ENCODE results near the gene NACC2. TPM values are rescaled to one million over a fixed set of nuclear protein-coding genes. Genes with fewer than 3 reads are reported as not detected.

Gene NACC2
- total and polyA plus RNA-seq, 2 donors (not counting 3 experiments of a cell fraction or from before 2014, with no cell fraction given), result 15.8 to 27.1 TPM

DNA sequence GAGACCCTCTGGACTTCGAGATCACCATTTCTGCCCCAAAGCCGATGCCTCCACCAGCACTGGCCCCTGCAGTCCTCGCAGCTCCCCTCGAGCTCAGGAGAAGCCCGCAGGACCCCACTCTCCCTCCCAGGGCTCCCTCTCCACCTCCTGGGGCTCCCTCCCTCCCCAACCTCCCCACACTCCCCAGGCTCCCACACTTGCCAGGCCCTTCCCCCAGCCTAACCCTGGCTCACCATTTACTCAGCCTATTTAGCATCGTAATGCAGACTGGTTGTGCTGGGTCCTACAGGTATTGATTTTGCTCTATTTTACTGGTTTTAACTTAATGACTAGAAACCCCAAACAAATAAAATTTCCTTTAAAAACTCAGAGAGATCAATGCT lies 47.3 kb upstream of the NACC2 start:
- Histone ChIP-seq H2AFZ (ENCODE audit: low read depth, low read length) (no peak overlapping the region), H3K79me2 (ENCODE audit: control insufficient read depth, insufficient read depth, low read length) (no peaks in the 10 kb centered on the region), H3K27me3 (ENCODE audit: control insufficient read depth in 2 of 2, insufficient read depth in 2 of 2, low read length in 2 of 2) (peaks cover 2% of the 10 kb centered on the region in 2 experiments), H3K4me2 (ENCODE audit: insufficient read depth, low read length) (no peak overlapping the region), H3K9me1 (replicated peaks; ENCODE audit: control insufficient read depth, extremely low read depth, insufficient read depth, low read length) (no peaks in the 10 kb centered on the region), H3K4me3 (replicated peaks in 1 of 3; ENCODE audit: insufficient read depth in 1 of 3, low read depth in 1 of 3, low read length in 3 of 3) (no peak overlapping the region), H3K9me3 (replicated peaks; ENCODE audit: control insufficient read depth, insufficient read depth, low read length) (no peaks in the 10 kb centered on the region), H3K4me1 (ENCODE audit: control insufficient read depth, extremely low read depth, insufficient read depth, low read length) (no peaks in the 10 kb centered on the region), H3K27ac (ENCODE audit: insufficient read depth, low read depth, low read length) (no peak overlapping the region), H3K9ac (replicated peaks; ENCODE audit: extremely low read depth, insufficient read depth, low read length) (no peak overlapping the region), H3K36me3 (ENCODE audit: control insufficient read depth in 2 of 2, extremely low read depth in 1 of 2, insufficient read depth in 2 of 2, low read length in 2 of 2) (no peaks in the 10 kb centered on the region), H4K20me1 (replicated peaks; ENCODE audit: control insufficient read depth, extremely low read depth, insufficient read depth, low read length) (no peaks in the 10 kb centered on the region)
- intact Hi-C loops (cut with micrococcal nuclease), result no loop called here
- BruUV-seq (replicated peaks), result no TSS peak
- no peak for TF ChIP-seq EZH2 (IDR thresholded peaks at IDR 0.05; ENCODE audit: borderline replicate concordance, low read depth, low read length, severe bottlenecking)
- TF ChIP-seq, protein P1, sequence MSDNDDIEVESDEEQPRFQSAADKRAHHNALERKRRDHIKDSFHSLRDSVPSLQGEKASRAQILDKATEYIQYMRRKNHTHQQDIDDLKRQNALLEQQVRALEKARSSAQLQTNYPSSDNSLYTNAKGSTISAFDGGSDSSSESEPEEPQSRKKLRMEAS (IDR thresholded peaks at IDR 0.05; ENCODE audit: insufficient read depth, insufficient read length), result no peak
- no peak for TF ChIP-seq POLR2AphosphoS5 (IDR thresholded peaks at IDR 0.05; ENCODE audit: insufficient read depth, low read depth, low read length)
- TF ChIP-seq, protein P2, sequence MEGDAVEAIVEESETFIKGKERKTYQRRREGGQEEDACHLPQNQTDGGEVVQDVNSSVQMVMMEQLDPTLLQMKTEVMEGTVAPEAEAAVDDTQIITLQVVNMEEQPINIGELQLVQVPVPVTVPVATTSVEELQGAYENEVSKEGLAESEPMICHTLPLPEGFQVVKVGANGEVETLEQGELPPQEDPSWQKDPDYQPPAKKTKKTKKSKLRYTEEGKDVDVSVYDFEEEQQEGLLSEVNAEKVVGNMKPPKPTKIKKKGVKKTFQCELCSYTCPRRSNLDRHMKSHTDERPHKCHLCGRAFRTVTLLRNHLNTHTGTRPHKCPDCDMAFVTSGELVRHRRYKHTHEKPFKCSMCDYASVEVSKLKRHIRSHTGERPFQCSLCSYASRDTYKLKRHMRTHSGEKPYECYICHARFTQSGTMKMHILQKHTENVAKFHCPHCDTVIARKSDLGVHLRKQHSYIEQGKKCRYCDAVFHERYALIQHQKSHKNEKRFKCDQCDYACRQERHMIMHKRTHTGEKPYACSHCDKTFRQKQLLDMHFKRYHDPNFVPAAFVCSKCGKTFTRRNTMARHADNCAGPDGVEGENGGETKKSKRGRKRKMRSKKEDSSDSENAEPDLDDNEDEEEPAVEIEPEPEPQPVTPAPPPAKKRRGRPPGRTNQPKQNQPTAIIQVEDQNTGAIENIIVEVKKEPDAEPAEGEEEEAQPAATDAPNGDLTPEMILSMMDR (IDR thresholded peaks at IDR 0.05; ENCODE audit: extremely low read depth in 1 of 2, insufficient read depth in 1 of 2, low read depth in 1 of 2, low read length in 2 of 2), result no peak
- TF ChIP-seq MYC (IDR thresholded peaks at IDR 0.05; ENCODE audit: low read depth, low read length), result no peak
- no peak for TF ChIP-seq POLR2A (IDR thresholded peaks at IDR 0.05; ENCODE audit: low read depth, low read length)
- TF ChIP-seq GATA2 (IDR thresholded peaks at IDR 0.05; ENCODE audit: insufficient read depth, insufficient read length, low read depth, low read length), result no peak
- TF ChIP-seq FOS (IDR thresholded peaks at IDR 0.05; ENCODE audit: borderline replicate concordance, insufficient read depth, low read length), result no peak
- no peak for TF ChIP-seq JUN (IDR thresholded peaks at IDR 0.05; ENCODE audit: borderline replicate concordance, insufficient read depth, insufficient read length, low read depth)
- ChIA-PET POLR2A (no interaction called here), CTCF (interaction anchor here (1.0 to 1.5 kb wide), 10 partner anchors 10 to 175 kb away, joined by 3 to 13 read pairs (median 5); no protein-coding TSS in a partner anchor)
- DNase-seq (ENCODE audit: low read depth, low spot score) (no peak), FAIRE-seq (no peak)
- dilution Hi-C loops (cut with MboI; ENCODE audit: extremely low pct_ligation_motif_present, low sequenced_read_pairs), result no loop called here
